HepG2 (cell line): ENCODE results near the gene STOM. TPM values are rescaled to one million over a fixed set of nuclear protein-coding genes. Genes with fewer than 3 reads are reported as not detected.

Experiments used
- CC2D1A ChIP-seq: sonication (generic); formaldehyde crosslinking; IDR thresholded peaks from 2 replicates; pipeline ENCODE4 v1.8.1; 2023; ENCODE audit warnings: mild to moderate bottlenecking, missing genetic modification reagents
- JUND ChIP-seq: sonication (generic); formaldehyde crosslinking; IDR thresholded peaks from 2 replicates; pipeline ENCODE4 v1.8.0; 2022; ENCODE audit warnings: mild to moderate bottlenecking, missing genetic modification reagents
- KLF9 ChIP-seq: IDR thresholded peaks from 2 replicates; pipeline ENCODE4 v1.6.1; 2016; ENCODE audit warnings: low read depth
- MAFK ChIP-seq, 2 experiments: IDR thresholded peaks in 1 of 2; conservative IDR thresholded peaks in 1 of 2; 2 replicates each; pipeline ENCODE4 v1.6.1; 2011; ENCODE audit warnings: improper control_type of control experiment in 2 of 2, low read length in 2 of 2
- MED8 ChIP-seq: sonication (generic); formaldehyde crosslinking; IDR thresholded peaks from 2 replicates; pipeline ENCODE4 v1.8.1; 2023; ENCODE audit warnings: mild to moderate bottlenecking, missing genetic modification reagents; ENCODE audit not compliant: insufficient replicate concordance
- POLR2A ChIP-seq, 2 experiments: IDR thresholded peaks; 2 replicates each; pipeline ENCODE4 v1.6.1; 2011; ENCODE audit warnings: low read depth in 2 of 2, low read length in 2 of 2, mild to moderate bottlenecking in 1 of 2, moderate library complexity in 1 of 2; ENCODE audit not compliant: insufficient read depth in 1 of 2
- PPARG ChIP-seq: conservative IDR thresholded peaks from 2 replicates; pipeline ENCODE4 v1.6.1; 2016; ENCODE audit warnings: missing biosample characterization, missing genetic modification reagents
- RXRA ChIP-seq: sonication (generic); formaldehyde crosslinking; IDR thresholded peaks from 2 replicates; pipeline ENCODE4 v1.5.1; 2020; ENCODE audit warnings: missing genetic modification reagents
- SIN3B ChIP-seq: fragments of 150-350 bp; IDR thresholded peaks from 2 replicates; pipeline ENCODE4 v1.6.1; 2014; ENCODE audit warnings: low read length
- SNAPC2 ChIP-seq: sonication (generic); formaldehyde crosslinking; IDR thresholded peaks from 2 replicates; pipeline ENCODE4 v1.8.1; 2022; ENCODE audit warnings: mild to moderate bottlenecking, missing genetic modification reagents
- TEAD3 ChIP-seq: optimal IDR thresholded peaks from 2 replicates; pipeline ENCODE3; 2016; ENCODE audit warnings: borderline replicate concordance
- TOE1 ChIP-seq: sonication (generic); formaldehyde crosslinking; IDR thresholded peaks from 2 replicates; pipeline ENCODE4 v1.4.0; 2020; ENCODE audit warnings: mild to moderate bottlenecking, missing genetic modification reagents
- ZBTB38 ChIP-seq: sonication (generic); formaldehyde crosslinking; IDR thresholded peaks from 2 replicates; pipeline ENCODE4 v1.5.1; 2020; ENCODE audit warnings: mild to moderate bottlenecking, missing genetic modification reagents
- ZKSCAN8 ChIP-seq: IDR thresholded peaks from 2 replicates; pipeline ENCODE4 v1.6.1; 2016; ENCODE audit warnings: borderline replicate concordance, missing genetic modification reagents, missing compliant biosample characterization
- ZNF224 ChIP-seq: sonication (generic); formaldehyde crosslinking; IDR thresholded peaks from 2 replicates; pipeline ENCODE4 v1.5.0; 2020; ENCODE audit warnings: mild to moderate bottlenecking, missing genetic modification reagents
- ZNF282 ChIP-seq: fragments of 450-650 bp; IDR thresholded peaks from 2 replicates; pipeline ENCODE4 v1.6.1; 2018; ENCODE audit not compliant: partially characterized antibody
- ZNF335 ChIP-seq: sonication (generic); formaldehyde crosslinking; IDR thresholded peaks from 2 replicates; pipeline ENCODE4 v1.4.0; 2020; ENCODE audit warnings: missing genetic modification reagents
- ZNF484 ChIP-seq: sonication (generic); formaldehyde crosslinking; IDR thresholded peaks from 2 replicates; pipeline ENCODE4 v1.5.1; 2020; ENCODE audit warnings: mild to moderate bottlenecking, low read depth, missing genetic modification reagents, borderline replicate concordance
- ZNF557 ChIP-seq: sonication (generic); formaldehyde crosslinking; IDR thresholded peaks from 2 replicates; pipeline ENCODE4 v1.4.0; 2020; ENCODE audit warnings: missing genetic modification reagents
- polyA plus RNA-seq, 8 experiments: library from polyadenylated mRNA; depleted of rRNA in 3 of 8; stranded (reverse) in 7 of 8; unstranded in 1 of 8; fragments of >200 nt; fragmentation: Illumina TruSeq in 4 of 8; extraction: Trizol in 4 of 8; gene quantifications; 2 replicates each; pipeline versions ENCODE4 v1.2.1 to v1.2.3, GENCODE V29; 2011 to 2016; ENCODE audit warnings: low read depth in 4 of 8, missing spikeins in 1 of 8, mixed read lengths in 1 of 8; ENCODE audit not compliant: insufficient read depth in 1 of 8
- total RNA-seq, 5 experiments: library from RNA; depleted of rRNA; stranded (reverse); fragments of >200 nt; fragmentation: Illumina TruSeq; extraction: Trizol; gene quantifications; 2 replicates each; pipeline ENCODE4 v1.2.3, GENCODE V29; 2016; ENCODE audit warnings: low read depth in 1 of 5
- TF ChIP-seq, protein P1 (sequence below): sonication (generic); formaldehyde crosslinking; IDR thresholded peaks from 2 replicates; pipeline ENCODE4 v1.5.0; 2020; ENCODE audit warnings: mild to moderate bottlenecking, missing genetic modification reagents, borderline replicate concordance
- TF ChIP-seq, protein P2 (sequence below): sonication (generic); formaldehyde crosslinking; IDR thresholded peaks from 2 replicates; pipeline ENCODE4 v1.5.1; 2020; ENCODE audit warnings: missing genetic modification reagents, mild to moderate bottlenecking, borderline replicate concordance
- TF ChIP-seq, protein P3 (sequence below): sonication (generic); formaldehyde crosslinking; IDR thresholded peaks from 2 replicates; pipeline ENCODE4 v1.9.0; 2021; ENCODE audit warnings: missing genetic modification reagents, mild to moderate bottlenecking, borderline replicate concordance
- TF ChIP-seq, protein P4 (sequence below): sonication (generic); formaldehyde crosslinking; IDR thresholded peaks from 2 replicates; pipeline ENCODE4 v1.4.0; 2020; ENCODE audit warnings: missing genetic modification reagents, mild to moderate bottlenecking, borderline replicate concordance

The STOM gene
- total and polyA plus RNA-seq, 2 of the 13 experiments (the other 11 are each of a cell fraction or from before 2014, with no cell fraction given) = 43.6 to 165 TPM

DNA sequence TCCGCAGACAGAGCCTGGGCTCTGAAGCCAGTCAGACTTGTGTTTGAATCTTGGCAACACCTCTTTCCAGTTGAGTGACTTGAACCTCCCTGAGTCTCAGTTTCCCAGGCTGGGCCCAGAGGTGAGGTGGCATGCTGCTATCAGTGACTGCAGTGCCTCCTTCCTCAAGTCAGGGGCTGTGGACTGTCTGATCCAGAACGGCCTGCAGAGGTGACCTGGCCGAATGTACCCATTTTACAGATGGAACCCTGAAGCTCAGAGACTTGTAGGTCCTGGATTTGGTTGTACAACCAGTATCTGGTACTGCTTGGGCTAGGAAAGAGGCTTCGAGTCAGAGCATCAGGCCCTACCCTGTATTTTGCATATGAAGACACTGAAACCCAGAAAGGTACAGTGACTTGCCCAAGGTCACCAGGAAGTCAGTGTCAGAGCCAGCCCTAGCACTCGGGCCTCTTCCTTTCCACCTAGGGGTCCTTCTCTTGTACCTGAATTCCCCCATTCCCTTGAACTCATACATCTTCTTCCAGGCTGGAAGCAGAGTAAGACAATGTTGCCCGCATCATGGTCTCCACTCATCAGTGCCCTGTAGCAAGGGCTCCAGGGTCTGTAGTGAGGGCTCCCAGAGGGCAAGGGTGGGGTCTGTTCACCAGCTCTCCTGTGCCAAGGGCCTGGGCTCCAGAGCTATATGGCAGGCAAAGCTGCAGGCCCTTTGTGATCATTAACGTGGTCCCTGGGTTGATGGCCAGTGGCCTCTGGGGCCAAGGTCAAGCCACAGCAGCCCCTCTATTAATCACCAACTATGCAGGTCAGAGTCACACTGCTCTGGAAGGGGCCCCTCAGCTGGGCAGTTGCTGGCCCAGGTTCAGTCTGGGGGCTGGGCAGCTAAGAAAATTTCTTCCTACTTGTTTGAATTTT, 73.6 kb downstream of the STOM start (continued):
- TF ChIP-seq, protein P1, sequence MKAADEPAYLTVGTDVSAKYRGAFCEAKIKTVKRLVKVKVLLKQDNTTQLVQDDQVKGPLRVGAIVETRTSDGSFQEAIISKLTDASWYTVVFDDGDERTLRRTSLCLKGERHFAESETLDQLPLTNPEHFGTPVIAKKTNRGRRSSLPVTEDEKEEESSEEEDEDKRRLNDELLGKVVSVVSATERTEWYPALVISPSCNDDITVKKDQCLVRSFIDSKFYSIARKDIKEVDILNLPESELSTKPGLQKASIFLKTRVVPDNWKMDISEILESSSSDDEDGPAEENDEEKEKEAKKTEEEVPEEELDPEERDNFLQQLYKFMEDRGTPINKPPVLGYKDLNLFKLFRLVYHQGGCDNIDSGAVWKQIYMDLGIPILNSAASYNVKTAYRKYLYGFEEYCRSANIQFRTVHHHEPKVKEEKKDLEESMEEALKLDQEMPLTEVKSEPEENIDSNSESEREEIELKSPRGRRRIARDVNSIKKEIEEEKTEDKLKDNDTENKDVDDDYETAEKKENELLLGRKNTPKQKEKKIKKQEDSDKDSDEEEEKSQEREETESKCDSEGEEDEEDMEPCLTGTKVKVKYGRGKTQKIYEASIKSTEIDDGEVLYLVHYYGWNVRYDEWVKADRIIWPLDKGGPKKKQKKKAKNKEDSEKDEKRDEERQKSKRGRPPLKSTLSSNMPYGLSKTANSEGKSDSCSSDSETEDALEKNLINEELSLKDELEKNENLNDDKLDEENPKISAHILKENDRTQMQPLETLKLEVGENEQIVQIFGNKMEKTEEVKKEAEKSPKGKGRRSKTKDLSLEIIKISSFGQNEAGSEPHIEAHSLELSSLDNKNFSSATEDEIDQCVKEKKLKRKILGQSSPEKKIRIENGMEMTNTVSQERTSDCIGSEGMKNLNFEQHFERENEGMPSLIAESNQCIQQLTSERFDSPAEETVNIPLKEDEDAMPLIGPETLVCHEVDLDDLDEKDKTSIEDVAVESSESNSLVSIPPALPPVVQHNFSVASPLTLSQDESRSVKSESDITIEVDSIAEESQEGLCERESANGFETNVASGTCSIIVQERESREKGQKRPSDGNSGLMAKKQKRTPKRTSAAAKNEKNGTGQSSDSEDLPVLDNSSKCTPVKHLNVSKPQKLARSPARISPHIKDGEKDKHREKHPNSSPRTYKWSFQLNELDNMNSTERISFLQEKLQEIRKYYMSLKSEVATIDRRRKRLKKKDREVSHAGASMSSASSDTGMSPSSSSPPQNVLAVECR (CRISPR knock-in tag) = peak; percentile 65; the same call in 1 of the 2 replicates
- TF ChIP-seq ZNF224 = no peak; the same call in 1 of the 2 replicates
- 0 out of 2 replicates have a peak, but pooled peaks have one; percentile 37 for TF ChIP-seq JUND (CRISPR knock-in tag)
- TF ChIP-seq ZKSCAN8 (CRISPR knock-in tag) = 0 out of 2 replicates have a peak, but pooled peaks have one; percentile 63
- peak; percentile 32; the same call in 1 of the 2 replicates for TF ChIP-seq ZBTB38 (CRISPR knock-in tag)
- no peak for TF ChIP-seq CC2D1A (CRISPR knock-in tag)
- no peak for TF ChIP-seq ZNF484 (CRISPR knock-in tag)
- TF ChIP-seq, protein P2, sequence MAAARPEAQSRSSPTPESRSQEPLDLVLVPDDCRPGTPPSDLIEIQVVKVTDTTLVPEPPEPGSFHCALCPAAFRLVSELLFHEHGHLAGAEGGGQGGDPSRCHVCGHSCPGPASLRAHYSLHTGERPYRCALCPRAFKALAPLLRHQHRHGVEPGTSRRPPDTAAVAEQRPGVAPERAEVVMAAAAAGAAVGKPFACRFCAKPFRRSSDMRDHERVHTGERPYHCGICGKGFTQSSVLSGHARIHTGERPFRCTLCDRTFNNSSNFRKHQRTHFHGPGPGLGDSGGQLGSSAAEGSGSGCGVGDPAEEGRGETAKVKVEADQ (CRISPR knock-in tag) = 0 out of 2 replicates have a peak, but pooled peaks have one; percentile 14
- TF ChIP-seq MED8 = no peak
- TF ChIP-seq, protein P3, sequence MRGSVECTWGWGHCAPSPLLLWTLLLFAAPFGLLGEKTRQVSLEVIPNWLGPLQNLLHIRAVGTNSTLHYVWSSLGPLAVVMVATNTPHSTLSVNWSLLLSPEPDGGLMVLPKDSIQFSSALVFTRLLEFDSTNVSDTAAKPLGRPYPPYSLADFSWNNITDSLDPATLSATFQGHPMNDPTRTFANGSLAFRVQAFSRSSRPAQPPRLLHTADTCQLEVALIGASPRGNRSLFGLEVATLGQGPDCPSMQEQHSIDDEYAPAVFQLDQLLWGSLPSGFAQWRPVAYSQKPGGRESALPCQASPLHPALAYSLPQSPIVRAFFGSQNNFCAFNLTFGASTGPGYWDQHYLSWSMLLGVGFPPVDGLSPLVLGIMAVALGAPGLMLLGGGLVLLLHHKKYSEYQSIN (CRISPR knock-in tag) = no peak
- TF ChIP-seq ZNF335 (CRISPR knock-in tag) = peak; percentile 26; the same call in 1 of the 2 replicates
- TF ChIP-seq SIN3B = no peak
- TF ChIP-seq TEAD3 = peak; percentile 86
- no peak; a peak in 1 of 4 replicates for TF ChIP-seq POLR2A (IDR thresholded peaks at IDR 0.05; ENCODE audit: insufficient read depth in 1 of 2, low read depth in 2 of 2, low read length in 2 of 2)
- TF ChIP-seq RXRA (CRISPR knock-in tag) = peak; percentile 99
- TF ChIP-seq PPARG (CRISPR knock-in tag) = peak; percentile 96
- no peak for TF ChIP-seq KLF9 (CRISPR knock-in tag)
- TF ChIP-seq, protein P4, sequence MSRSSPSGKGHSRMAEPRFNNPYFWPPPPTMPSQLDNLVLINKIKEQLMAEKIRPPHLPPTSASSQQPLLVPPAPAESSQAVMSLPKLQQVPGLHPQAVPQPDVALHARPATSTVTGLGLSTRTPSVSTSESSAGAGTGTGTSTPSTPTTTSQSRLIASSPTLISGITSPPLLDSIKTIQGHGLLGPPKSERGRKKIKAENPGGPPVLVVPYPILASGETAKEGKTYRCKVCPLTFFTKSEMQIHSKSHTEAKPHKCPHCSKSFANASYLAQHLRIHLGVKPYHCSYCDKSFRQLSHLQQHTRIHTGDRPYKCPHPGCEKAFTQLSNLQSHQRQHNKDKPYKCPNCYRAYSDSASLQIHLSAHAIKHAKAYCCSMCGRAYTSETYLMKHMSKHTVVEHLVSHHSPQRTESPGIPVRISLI (CRISPR knock-in tag) = peak; percentile 67; the same call in 1 of the 2 replicates
- TF ChIP-seq MAFK (conservative IDR thresholded peaks at IDR 0.05 in 1 of 2, IDR thresholded peaks at IDR 0.05 in 1 of 2; ENCODE audit: low read length in 2 of 2) = no peak
- TF ChIP-seq ZNF557 (CRISPR knock-in tag) = no peak
- peak; percentile 41; the same call in 1 of the 2 replicates for TF ChIP-seq TOE1 (CRISPR knock-in tag)
- TF ChIP-seq ZNF282 = no peak
- TF ChIP-seq SNAPC2 = 0 out of 2 replicates have a peak, but pooled peaks have one; percentile 26
